ENCODE data around the gene LCN12. TPM values are rescaled to one million over a fixed set of nuclear protein-coding genes. Genes with fewer than 3 reads are reported as not detected.

LCN12 gene
- 0.71 TPM for polyA plus RNA-seq (ENCODE audit: insufficient read length)

DNA sequence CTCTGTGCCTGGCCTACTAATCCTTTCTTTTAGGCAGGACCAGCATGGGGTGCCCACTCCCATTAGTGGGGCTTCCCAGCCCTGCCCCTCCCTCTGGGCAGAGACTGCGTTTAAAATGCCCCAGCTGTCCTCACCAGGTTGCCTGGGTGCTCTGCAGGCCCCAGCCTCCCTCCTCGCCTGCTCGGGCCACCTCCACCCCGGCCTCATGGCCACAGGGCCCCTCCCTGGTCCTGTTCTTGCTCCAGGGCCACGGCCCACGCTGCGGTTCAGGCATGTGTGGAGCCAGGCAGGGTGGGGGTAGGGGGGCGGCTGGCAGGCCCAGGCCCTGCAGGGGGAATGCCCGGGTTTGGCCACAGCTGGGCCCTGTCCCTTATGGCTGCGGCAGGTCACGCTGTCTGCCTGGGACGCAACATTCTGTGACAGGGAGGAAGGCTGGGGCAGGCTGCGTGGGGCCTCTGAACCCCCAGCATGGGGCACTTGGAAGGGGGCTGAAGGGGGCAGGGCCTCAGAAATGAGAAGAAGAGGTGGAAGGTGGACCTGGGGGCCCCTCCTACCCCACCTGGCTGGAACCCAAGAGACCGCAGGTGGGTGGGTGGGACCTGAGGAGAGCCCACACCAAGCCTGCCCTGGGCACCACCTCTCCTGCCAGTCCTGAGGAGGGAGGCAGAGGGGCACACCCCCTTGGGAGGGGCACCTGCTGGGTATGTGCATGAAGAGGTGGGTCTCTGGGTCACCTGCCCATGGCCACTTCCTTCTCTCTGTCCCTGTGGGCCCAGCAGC lies at the start of gene LCN12:
Gene LCN12 (plus strand): TSS at position 733 of the 780 bp plus-strand sequence. CDS start 55 bp downstream, outside the sequence.
- no peak for DNase-seq (ENCODE audit: low read depth)

DNA sequence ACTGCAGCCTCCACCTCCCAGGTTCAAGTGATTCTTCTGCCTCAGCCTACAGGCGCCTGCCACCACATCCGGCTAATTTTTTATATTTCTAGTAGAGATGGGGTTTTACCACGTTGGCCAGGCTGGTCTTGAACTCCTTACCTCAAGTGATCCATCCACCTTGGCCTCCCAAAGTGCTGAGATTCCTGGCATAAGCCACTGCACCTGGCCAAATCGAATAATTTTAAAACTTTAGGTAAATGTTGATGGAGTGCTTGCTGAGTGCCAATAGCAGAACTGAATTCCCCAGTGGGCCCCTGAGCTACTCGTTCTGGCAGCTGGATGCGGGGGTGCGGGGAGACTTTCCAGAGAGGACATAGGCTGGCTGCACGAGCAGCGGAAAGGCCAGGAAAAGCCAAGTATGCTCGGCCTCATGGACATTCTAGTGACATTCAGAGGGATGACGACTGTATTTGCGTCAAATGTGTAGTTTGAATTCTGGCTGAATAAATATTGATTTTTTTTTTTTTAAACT lies 49.0 kb upstream of the LCN12 start:
- DNase-seq (ENCODE audit: low read depth): no peak

- DNase-seq (ENCODE audit: low read depth): no peak
These were observed 45.8 kb upstream of the LCN12 start for GRCh38 chr9:136906266-136906665.

GRCh38 chr9:136907011-136907914 lies 44.8 kb upstream of the LCN12 start:
- DNase-seq (ENCODE audit: low read depth): no peak

GRCh38 chr9:136910197-136910900 lies 41.7 kb upstream of the LCN12 start:
- DNase-seq (ENCODE audit: low read depth): no peak

- DNase-seq (ENCODE audit: low read depth): no peak
These were observed 41.2 kb upstream of the LCN12 start for GRCh38 chr9:136910901-136911245.

DNA sequence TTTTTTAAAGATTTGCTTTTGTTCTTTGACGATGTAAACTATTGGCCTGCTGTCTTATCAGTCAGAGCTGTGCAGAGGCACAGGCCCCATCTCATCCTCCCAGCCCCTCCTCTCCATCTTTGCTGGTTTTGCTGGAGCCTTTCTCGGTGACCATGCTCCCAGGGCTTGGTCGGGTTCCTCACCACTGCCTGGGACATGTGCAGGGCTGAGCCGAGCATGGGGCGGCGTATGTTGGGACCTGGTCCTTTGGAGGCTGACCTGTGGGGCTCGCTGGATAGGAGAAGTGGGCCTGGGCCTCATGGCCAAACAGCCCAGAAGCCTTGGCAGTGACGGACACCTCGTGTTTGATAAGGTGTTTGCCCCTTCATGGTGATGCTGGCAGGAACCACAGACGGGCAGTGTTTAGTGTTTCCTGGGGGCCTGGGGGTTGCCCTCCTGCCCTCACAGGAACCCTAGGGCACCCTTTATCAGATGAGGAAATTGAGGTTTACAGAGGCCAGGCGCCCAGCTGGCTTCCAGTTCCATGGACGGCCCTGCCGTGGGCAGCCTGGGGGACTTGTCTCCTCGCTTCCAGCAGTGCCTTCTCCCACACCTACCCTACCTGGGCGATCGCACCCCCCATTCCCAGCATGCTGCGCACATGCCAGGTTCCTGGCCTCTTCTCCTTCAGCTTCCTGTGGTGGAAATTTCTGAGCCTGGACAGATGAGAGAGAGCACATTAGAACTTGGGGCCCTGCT lies 38.2 kb upstream of the LCN12 start:
- DNase-seq (ENCODE audit: low read depth): no peak

GRCh38 chr9:136915632-136916329 lies 36.3 kb upstream of the LCN12 start:
- DNase-seq (ENCODE audit: low read depth): no peak

GRCh38 chr9:136916330-136917184 lies 35.5 kb upstream of the LCN12 start:
- no peak for DNase-seq (ENCODE audit: low read depth)

DNA sequence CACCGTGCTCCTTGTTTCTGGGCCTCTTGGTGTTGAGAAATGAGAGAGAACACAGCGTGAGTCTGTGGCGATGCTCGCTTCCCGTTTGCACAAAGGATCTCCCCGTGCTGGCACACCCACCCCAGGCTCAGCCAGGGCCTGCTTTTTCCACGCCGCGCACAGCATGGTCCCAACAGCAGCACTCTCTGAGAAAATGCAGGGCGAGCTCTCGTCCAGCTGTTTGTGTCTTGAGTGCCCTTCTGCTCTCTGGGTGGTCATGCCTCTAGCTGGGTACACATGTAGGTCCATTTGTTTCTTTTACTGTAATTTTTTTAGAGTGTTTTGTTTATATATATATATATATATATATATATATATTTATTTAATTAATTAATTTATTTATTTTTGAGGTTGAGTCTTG lies 34.2 kb upstream of the LCN12 start:
- no peak for DNase-seq (ENCODE audit: low read depth)

GRCh38 chr9:136920069-136920468 lies 32.0 kb upstream of the LCN12 start:
- no peak for DNase-seq (ENCODE audit: low read depth)

DNA sequence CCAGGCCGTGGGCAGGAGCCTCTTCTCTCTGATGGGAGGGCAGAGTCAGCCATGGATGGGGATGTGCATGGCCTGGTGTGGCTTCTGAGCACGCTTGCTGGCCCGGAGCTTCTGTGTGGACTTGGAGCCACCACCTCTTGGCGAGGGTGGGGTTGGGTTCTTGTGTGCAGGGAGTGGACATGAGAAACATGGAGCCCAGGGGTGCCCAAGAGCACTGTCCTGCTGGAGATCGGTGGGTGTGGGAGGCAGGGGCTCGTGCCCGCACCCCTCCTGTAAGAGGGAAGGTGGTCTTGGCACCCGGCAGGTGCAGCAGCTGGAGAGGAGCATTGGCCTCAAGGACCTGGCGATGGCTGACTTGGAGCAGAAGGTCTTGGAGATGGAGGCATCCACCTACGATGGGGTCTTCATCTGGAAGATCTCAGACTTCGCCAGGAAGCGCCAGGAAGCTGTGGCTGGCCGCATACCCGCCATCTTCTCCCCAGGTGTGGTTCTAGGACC lies 31.3 kb upstream of the LCN12 start:
- DNase-seq (ENCODE audit: low read depth): no peak

DNA sequence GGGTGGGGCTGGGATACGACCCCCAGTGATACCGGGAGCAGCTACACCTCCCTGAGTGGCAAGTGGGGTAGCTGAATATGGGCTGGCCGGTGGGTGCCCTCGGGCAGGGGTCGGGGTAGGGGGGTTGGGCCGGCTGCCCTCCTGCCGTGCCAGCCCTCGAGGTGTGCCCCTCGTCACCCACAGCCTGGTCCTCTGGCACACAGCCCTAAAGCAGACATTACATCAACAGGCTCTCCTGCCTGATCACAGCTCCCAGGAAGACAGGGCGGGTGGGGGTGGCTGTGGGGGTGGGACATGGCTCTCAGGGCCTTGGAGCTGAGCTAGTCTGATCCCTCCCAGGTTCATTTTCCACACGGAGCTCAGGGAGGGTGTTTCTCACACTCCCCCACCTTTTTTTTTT lies 30.8 kb upstream of the LCN12 start:
- no peak for DNase-seq (ENCODE audit: low read depth)

- no peak for DNase-seq (ENCODE audit: low read depth)
These were observed 30.4 kb upstream of the LCN12 start for GRCh38 chr9:136921718-136922117.

- no peak for DNase-seq (ENCODE audit: low read depth)
These were observed 29.5 kb upstream of the LCN12 start for GRCh38 chr9:136922540-136922939.

DNA sequence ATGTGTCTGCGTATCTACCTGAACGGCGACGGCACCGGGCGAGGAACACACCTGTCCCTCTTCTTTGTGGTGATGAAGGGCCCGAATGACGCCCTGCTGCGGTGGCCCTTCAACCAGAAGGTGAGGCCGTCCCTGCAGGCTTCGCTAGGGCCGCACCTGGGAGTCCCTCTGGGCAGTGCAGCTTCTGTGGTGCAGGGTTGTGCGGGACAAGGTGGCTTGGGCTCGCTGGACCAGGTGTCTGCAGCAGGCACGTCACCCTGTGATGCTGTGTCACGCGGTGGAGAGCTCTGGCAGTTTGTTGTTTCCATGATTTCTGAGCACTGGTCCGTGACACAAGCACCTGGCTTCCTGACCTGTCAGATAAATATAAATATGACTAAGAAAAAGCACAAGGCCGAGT lies 28.2 kb upstream of the LCN12 start:
- no peak for DNase-seq (ENCODE audit: low read depth)

DNA sequence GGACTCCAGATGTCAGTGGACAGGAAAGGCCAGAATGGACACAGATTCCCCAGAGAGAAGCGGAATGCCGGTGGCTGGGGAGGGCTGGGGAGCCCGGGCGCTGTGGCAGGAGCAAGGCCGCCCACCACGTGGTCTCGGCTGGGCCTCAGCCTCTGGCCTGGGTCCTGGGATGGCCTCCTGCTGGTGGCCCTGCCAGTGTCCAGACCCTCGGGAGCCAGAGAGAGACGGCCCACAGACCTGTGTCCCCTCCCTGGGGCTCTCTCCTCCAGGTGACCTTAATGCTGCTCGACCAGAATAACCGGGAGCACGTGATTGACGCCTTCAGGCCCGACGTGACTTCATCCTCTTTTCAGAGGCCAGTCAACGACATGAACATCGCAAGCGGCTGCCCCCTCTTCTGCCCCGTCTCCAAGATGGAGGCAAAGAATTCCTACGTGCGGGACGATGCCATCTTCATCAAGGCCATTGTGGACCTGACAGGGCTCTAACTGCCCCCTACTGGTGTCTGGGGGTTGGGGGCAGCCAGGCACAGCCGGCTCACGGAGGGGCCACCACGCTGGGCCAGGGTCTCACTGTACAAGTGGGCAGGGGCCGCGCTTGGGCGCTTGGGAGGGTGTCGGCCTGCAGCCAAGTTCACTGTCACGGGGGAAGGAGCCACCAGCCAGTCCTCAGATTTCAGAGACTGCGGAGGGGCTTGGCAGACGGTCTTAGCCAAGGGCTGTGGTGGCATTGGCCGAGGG lies 26.5 kb upstream of the LCN12 start:
- no peak for DNase-seq (ENCODE audit: low read depth)

DNA sequence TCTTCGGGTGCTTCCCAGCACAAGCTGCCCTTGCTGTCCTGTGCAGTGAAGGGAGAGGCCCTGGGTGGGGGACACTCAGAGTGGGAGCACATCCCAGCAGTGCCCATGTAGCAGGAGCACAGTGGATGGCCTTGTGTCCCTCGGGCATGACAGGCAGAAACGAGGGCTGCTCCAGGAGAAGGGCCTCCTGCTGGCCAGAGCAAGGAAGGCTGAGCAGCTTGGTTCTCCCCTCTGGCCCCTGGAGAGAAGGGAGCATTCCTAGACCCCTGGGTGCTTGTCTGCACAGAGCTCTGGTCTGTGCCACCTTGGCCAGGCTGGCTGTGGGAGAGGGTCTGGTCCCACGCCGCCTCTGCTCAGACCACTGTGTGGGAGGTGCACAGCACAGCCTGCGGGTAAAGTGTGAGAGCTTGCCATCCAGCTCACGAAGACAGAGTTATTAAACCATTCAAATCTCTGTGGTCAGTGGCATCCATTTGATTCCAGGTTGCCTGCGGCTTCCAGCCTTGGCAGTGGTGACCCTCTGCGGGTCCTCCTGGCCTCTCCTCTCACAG lies 25.8 kb upstream of the LCN12 start:
- DNase-seq (ENCODE audit: low read depth): no peak

GRCh38 chr9:136926749-136927148 lies 25.3 kb upstream of the LCN12 start:
- no peak for DNase-seq (ENCODE audit: low read depth)

Data from forelimb muscle (tissue), 1 donor.